ENCODE measurements around the gene PTGES2.

PTGES2 gene

GRCh38 chr9:128153060-128153946, 25.8 kb upstream of the PTGES2 start:
- no peak for DNase-seq

- DNase-seq: no peak
Measured at GRCh38 chr9:128152133-128153059, 24.9 kb upstream of the PTGES2 start.

GRCh38 chr9:128151309-128152132, 24.0 kb upstream of the PTGES2 start:
- no peak for DNase-seq

- DNase-seq: peak in 1 of 2 experiments; percentile 22
Measured at GRCh38 chr9:128150594-128151308, 23.2 kb upstream of the PTGES2 start.

GRCh38 chr9:128149951-128150593, 22.5 kb upstream of the PTGES2 start:
- DNase-seq: no peak

- DNase-seq: no peak
Measured at GRCh38 chr9:128149001-128149701, 21.6 kb upstream of the PTGES2 start, which contains the start of gene LCN2. LCN2 (plus strand) TSS chr9:128149453; CDS start chr9:128149526, 73 bp downstream.

GRCh38 chr9:128148509-128149000, 21.0 kb upstream of the PTGES2 start:
- DNase-seq: no peak

- DNase-seq: no peak
Measured at GRCh38 chr9:128146591-128147120, 19.1 kb upstream of the PTGES2 start.

- DNase-seq: no peak
Measured at GRCh38 chr9:128145951-128146351, 18.4 kb upstream of the PTGES2 start.

GRCh38 chr9:128145536-128145935, 18.0 kb upstream of the PTGES2 start:
- DNase-seq: no peak

GRCh38 chr9:128144239-128145181, 17.0 kb upstream of the PTGES2 start:
- DNase-seq: no peak

- DNase-seq: no peak
Measured at GRCh38 chr9:128143525-128144238, 16.2 kb upstream of the PTGES2 start.

GRCh38 chr9:128142596-128142995, 15.1 kb upstream of the PTGES2 start:
- DNase-seq: no peak

- no peak for DNase-seq
Measured at GRCh38 chr9:128142061-128142460, 14.5 kb upstream of the PTGES2 start.

- DNase-seq: no peak
Measured at GRCh38 chr9:128141604-128142003, 14.1 kb upstream of the PTGES2 start.

- no peak for DNase-seq
Measured at GRCh38 chr9:128139621-128140020, 12.1 kb upstream of the PTGES2 start.

GRCh38 chr9:128138001-128138400, 10.5 kb upstream of the PTGES2 start:
- DNase-seq: no peak

Measured in activated CD4-positive, alpha-beta T cell treated with anti-CD3 and anti-CD28 coated beads, Interleukin-2, amount 50 U/mL, for 48 hours (primary cell).